NCI-H345 treated with DMSO at 0.1 percent for 48 hours (cell line): ENCODE measurements around the gene ST8SIA4.

Experiments used
- DNase-seq: peaks from one replicate; lab custom pipeline; 2025; ENCODE audit not compliant: unreplicated experiment; lab: John Stamatoyannopoulos, UW

ST8SIA4 gene

DNA sequence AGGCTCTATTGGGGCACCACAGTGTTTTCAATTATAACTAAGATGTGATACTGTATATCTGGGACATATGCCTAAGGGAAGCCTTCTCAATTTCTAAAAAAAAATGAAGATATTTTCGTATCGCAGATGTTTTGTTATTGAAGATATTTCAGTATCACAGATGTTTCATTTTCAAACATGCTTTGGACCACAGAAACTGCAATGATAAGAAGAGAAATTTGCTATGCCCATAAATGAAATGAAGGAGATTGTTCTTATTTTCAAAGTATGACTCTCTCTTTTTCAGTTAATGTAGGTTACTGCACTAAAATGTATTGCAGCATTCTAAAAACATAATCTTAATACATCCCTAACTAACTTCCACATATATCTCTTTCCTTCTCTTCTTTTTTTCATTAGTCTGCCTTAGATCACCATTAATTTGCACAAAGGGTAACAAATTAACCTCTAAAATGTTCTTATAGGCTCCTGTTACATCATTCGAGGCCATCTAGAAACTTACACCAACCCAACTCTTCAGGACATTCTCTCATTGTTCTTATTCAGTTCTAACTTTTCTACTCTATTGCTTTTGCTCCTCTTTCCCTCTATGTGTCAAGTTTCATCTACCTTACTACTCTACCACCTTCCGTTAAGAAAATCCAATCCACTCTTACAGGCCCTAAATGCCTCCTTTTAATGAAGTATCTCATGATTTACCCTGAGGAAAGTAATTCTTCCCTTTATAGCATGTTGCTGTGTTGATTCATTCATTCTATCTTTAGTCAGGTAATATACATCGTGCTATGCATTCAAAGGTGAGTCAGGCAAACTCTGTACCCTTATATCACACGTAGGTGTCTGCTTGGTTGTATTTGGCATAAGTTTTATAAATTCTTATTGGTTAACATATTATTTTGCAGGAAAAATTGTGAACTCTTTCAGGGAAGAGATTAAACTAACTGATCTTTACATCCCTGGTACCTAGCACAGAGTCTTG is 70.5 kb downstream of the ST8SIA4 start:
- no peak for DNase-seq

DNA sequence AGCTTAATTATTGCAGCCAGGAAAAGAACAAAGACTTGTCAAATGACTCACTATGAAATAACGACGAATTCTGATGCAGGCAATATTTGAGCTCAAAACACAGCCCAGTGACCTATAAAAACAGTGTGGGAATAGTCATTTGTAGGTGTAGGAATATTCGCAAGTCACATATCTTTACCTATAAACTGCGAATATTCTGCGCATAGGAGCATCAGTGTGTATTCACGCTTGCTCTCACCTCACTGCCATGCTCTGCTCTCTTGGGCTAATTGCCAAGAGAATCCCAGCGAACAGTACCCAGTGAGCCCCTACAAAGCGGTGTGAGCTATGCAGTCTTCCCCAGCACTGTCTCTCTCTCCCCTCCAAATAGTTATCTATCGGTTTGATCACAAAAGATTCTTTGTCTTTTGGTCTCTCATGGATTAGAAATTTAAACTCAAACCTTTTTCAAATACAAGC is 74.2 kb downstream of the ST8SIA4 start:
- DNase-seq: no peak

GRCh38 chr5:100828071-100828897 is 74.8 kb downstream of the ST8SIA4 start:
- no peak for DNase-seq

GRCh38 chr5:100827481-100827889 is 75.6 kb downstream of the ST8SIA4 start:
- DNase-seq: peak; percentile 79

DNA sequence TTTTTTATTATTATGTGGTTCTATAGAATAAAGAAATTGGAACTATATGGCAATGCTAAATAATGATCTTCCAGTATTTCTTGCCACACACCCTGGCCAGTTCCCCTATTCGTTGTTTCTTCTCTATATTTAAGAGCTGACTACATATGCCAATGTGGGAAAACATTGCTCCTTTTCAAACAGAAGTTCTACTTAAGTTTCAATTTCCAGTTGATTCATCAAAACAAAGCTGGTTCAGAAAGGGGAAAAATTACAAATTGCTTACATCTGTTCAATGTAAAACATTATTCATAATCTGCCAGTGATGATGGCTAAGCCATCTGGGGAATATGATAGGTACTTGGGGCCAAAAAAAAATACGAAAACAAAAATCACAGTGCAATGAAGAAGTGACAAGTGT is 76.9 kb downstream of the ST8SIA4 start:
- DNase-seq: no peak

DNA sequence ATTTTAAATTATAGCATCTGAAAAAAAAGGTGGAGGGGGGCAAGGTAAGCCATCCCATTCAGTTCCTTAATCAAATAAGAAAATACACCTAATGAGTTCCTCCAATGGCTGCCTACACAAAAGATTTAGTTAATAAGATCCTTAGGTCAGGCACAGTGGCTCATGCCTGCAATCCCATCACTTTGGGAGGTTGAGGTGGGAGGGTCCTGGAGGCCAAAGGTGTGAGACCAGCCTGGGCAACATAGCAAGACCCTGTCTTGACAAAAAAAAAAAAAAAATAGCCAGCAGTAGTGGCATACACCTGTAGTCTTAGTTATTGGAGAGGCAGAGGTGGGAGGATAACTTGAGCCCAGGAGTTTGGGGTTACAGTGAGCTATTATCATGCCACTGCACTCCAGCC is 78.4 kb downstream of the ST8SIA4 start:
- DNase-seq: no peak

GRCh38 chr5:100823812-100824211 is 79.3 kb downstream of the ST8SIA4 start:
- DNase-seq: no peak

GRCh38 chr5:100821751-100822150 is 81.3 kb downstream of the ST8SIA4 start:
- no peak for DNase-seq

DNA sequence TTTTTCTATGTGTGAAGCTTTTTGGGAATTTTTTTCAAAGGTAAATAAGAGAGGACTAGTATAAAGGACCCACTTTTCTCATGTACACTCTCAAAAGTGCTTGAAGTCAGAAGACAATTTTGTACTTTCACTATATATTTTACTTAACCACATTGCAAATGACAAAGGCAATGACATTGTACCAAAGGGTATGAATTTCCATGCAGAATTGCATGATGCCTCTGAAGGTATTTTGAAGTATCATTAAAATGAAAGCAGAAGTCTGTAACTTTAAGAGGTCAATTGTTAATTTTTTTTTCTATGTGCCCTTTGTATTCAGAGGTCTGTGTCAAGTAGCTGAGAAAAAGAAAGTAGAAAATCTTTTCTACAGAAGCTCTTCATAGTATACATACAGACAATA is 84.7 kb downstream of the ST8SIA4 start:
- no peak for DNase-seq

GRCh38 chr5:100803397-100803796 is 99.7 kb downstream of the ST8SIA4 start:
- no peak for DNase-seq

DNA sequence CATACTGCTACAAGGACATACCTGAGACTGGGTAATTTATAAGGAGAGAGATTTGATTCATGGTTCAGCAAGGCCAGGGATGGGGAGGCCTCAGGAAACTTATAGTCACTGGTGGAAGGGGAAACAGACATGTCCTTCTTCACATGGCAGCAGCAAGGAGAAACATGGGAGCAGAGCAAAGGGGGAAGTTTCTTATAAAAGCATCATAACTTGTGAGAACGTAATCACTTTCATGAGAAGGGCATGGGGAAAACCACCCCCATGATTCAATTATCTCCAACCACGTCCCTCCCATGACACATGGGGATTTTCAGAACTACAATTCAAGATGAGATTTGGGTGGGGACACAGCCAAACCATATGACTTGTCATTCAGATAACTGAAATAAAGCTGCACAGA is 100.9 kb downstream of the ST8SIA4 start:
- no peak for DNase-seq

GRCh38 chr5:100800562-100800961 is 102.5 kb downstream of the ST8SIA4 start:
- DNase-seq: no peak

DNA sequence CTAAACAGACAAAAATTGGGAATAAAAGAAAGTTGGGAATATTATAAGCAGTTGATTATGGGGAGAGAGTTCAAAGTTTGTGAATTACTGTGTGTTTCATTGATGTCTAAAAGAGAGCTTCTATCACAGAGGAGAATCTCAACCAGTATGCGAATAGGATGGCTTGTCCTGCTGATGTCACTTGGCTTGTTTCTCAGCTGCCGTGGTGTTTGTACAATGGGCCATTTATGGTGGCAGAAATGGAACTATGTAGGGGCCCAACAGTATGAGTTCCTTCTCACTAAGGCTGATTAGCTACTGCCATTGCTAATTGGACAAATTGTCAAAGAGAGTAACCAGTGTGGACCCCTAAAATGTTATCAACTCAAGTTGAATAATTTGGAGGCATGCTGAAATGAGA is 103.9 kb downstream of the ST8SIA4 start:
- DNase-seq: no peak

- no peak for DNase-seq
Observed at GRCh38 chr5:100797861-100798260, 105.2 kb downstream of the ST8SIA4 start.

GRCh38 chr5:100796851-100797250 is 106.2 kb downstream of the ST8SIA4 start:
- no peak for DNase-seq

- no peak for DNase-seq
Observed at GRCh38 chr5:100794844-100795243, 108.2 kb downstream of the ST8SIA4 start.

GRCh38 chr5:100794218-100794617 is 108.9 kb downstream of the ST8SIA4 start:
- DNase-seq: no peak

DNA sequence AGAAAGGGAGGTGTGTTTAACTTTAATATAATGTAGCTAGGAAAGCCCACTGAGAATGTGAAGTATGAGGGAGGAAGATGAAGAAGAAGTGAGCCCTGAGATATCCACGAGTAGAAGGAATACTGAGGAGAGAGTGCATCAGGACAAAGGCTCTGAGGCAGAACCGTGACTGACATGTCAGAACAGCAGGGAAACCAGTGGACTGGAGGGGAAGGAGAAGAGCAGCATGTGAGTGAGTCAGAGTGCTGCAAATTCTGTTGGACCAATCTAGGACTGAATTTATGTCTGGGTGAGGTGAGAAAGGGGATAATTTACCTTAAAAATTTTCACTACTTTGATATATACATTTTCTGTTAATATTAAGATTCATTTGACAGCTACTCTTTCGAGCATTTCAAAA is 110.3 kb downstream of the ST8SIA4 start:
- no peak for DNase-seq

GRCh38 chr5:100791391-100791790 is 111.7 kb downstream of the ST8SIA4 start:
- no peak for DNase-seq

- no peak for DNase-seq
Observed at GRCh38 chr5:100790951-100791350, 112.1 kb downstream of the ST8SIA4 start.

DNA sequence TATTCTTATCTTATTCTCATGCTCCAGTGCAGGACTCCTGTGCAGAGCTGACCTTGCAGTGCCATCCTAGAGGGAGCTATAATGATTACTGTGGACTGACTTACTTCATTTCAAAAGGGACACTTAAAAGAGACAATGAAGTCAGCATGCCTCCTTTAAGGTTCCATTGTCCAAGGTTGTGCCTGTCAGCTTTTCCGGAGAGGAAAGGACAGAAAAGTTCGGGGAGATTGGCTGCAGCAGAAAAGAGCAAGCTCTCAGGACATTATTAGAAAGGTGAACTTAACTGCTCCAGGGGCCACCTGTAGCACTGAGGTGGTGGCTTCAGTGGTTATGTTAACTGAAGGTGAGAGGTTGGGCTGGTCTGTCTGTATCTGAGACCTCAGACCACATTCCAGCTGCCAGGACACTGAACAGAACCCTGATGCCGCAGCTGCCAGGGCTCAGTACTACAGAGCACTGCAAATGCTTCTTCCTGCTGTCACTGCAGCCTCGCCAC is 112.9 kb downstream of the ST8SIA4 start:
- DNase-seq: no peak

DNA sequence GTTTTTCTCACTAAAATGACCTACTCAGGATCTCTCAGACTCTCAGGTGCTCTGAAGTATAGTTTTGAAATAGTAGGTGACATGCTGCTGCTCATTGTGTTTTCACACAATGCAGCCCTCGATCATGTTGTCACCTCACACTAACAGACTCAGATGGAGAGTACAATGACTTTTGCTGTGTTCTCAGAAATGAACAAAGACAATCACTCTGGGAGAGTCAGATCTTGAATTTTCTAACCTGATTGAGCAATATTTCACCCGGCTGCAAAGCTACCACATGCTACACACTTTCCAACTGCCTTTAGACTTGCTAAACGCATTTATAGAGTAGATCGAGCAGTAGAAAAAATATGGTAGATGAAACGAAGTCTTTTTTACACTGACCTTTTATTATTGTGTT is 113.4 kb downstream of the ST8SIA4 start:
- DNase-seq: no peak
